Measurements from ENCODE around the gene PSMD14.

DNA sequence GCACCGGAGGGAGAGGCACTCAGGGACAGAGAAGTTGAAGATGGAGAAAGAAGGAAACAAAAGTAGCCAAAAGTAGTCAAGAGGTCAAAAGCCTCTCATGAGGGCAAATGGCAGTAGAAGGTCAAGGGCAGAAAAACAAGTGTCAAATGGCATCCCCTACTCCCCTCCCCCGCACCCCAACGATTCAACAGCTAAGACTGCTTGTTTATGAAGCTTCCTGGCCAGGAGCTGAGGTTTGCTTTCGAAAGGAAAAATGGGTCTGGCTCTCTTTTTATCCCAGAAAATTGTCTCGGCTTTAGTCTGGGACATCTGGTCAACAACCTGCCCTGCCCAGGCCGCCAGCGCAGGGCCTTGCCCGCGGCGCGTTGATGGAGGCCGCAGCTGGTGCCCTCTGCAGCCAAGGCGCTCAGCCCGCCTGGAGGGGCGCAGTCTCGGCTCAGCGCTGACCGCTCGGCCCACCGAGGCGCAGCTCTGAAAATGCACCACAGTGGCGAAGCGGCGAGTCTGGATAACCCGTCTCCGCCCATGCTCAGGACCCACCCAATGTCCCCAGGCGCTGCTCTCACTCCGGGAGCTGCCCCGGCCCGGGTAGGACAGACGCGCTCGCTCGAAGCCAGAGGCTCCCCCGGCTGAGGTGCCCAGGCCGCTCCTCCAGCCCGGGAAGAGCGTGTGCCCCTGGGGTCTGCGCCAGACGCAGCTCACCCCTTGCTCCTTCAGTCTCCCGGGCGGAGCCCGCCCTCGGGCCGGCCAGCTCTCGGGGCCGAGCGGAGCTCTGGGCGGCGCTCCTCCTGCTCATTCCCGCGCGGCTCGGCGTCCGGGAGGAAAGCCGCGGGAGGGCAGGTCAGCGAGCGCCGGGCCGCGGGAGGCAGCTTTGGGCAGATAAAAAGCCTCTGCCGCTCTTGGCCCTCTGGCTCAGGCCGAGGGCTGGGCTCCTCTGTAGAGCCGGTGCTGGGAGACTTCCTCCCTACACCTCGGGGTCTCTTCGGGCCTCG, 106.1 kb downstream of the PSMD14 start:
- no peak for TF ChIP-seq POLR2A (IDR thresholded peaks at IDR 0.05; ENCODE audit: extremely low read depth, insufficient read length)
- TF ChIP-seq, protein P1, sequence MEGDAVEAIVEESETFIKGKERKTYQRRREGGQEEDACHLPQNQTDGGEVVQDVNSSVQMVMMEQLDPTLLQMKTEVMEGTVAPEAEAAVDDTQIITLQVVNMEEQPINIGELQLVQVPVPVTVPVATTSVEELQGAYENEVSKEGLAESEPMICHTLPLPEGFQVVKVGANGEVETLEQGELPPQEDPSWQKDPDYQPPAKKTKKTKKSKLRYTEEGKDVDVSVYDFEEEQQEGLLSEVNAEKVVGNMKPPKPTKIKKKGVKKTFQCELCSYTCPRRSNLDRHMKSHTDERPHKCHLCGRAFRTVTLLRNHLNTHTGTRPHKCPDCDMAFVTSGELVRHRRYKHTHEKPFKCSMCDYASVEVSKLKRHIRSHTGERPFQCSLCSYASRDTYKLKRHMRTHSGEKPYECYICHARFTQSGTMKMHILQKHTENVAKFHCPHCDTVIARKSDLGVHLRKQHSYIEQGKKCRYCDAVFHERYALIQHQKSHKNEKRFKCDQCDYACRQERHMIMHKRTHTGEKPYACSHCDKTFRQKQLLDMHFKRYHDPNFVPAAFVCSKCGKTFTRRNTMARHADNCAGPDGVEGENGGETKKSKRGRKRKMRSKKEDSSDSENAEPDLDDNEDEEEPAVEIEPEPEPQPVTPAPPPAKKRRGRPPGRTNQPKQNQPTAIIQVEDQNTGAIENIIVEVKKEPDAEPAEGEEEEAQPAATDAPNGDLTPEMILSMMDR (IDR thresholded peaks at IDR 0.05; ENCODE audit: low read depth, low read length) = no peak
- TF ChIP-seq, protein P2, sequence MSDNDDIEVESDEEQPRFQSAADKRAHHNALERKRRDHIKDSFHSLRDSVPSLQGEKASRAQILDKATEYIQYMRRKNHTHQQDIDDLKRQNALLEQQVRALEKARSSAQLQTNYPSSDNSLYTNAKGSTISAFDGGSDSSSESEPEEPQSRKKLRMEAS (IDR thresholded peaks at IDR 0.05; ENCODE audit: low read depth, low read length) = no peak
